DLD1 (cell line): ENCODE results near the gene HOXA9.

Source experiments
- in situ Hi-C: cut with HindIII; loops from 2 replicates; pipeline ENCODE4 v1.10.0; 2017; ENCODE audit warnings: low sequenced_read_pairs

The HOXA9 gene

DNA sequence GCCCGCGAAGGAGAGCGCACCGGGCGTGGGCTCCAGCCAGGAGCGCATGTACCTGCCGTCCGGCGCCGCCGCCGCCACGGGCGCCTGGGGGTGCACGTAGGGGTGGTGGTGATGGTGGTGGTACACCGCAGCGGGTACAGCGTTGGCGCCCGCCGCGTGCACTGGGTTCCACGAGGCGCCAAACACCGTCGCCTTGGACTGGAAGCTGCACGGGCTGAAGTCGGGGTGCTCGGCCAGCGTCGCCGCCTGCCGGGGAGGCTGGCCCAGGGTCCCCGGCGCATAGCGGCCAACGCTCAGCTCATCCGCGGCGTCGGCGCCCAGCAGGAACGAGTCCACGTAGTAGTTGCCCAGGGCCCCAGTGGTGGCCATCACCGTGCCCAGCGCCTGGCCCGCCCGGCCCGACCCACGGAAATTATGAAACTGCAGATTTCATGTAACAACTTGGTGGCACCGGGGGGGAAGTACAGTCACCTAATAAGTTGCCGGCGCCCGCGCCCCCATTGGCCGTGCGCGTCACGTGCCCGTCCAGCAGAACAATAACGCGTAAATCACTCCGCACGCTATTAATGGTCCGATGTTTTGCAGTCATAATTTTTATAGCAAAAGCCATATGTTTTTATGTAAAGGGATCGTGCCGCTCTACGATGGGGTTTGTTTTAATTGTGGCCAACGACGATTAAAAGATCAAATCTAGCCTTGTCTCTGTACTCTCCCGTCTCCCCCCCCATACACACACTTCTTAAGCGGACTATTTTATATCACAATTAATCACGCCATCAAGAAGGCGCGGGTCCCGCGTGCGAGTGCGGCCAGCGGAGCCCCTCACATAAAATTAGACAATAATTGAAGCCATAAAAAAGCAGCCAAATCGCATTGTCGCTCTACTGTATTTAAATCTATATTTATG lies at the start of gene HOXA9:
Gene HOXA9, minus strand, starts transcription at position 449 of the 907 bp plus-strand sequence. Its CDS starts 80 bp downstream, at position 369.
- in situ Hi-C loops = loop anchor here (10.0 kb wide), 1 partner anchor 311 kb away; no protein-coding TSS in a partner anchor

DNA sequence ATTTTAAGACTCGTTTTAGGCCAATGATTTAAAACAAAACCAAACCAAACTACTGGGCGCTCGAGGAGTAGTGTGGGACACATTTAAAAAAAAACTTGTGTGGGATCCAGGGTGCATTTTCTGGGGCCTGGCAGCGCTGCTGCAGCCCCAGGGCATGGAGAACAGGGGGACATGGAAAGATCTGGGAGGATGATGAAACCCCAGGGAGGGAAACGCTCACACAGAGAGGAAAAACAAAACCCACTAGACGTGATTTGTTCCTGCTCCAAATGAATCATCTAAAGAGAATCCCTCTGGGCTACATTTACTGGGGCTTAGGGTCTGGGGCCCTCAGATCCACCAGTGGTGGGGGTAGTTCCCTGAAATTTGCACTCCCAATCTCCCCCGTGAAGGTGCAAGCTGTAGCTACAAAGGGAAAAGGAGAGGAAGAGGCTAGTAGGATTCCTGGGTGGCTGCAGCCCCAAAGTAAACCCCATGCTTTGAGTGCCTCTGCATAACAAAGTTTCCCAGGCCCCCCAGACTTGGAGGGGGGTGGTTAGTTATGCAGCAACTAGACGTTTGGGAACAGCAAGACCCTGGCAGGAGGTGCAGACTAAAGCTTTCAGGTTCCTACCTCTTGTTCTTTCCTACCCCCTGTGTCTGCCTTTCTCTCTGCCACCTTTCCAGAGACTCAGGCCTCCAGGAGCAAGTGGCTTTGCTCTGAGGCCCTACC lies 49.1 kb upstream of the HOXA9 start:
- in situ Hi-C loops = loop anchor here (25.0 kb wide), 3 partner anchors 323 to 798 kb away; no protein-coding TSS in a partner anchor

DNA sequence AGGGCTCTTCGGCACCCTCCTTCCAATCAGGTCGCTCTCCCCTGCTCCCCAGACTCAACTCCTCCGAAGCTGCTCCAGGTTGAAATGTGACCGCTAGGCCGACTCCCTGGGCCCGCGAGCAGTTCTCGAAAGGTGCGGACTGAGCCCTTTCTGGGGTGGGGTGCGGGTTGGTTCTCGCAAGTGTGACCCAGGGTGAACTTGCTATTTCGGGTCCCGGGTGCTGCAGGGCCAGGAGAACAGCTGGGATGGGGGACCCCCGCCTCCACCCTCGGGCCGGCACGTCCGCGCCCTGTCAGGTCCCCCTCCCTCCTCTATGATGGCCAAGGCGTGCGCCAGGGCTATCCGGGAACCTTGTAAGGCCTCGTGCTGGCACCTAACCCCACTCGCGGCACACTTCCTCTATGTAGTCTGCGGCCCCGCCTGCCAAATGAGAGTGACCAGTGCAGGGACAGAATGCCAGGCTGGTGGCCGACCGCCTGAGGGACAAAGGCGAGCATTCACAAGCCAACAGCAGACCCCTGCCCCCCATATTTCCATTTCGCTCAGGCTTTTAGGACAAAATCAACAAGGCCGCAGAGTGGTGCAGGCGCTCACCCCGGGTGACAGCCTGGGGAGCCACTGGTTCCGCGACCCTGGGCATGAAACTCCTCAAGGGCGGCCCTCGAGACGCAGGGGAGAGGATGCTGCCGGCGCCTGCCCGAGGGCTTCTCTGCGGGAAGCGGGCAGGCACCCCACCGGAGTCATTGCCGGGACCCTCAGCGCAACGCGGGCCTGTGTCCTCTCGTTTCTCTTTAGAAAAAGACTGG lies 48.3 kb upstream of the HOXA9 start:
- in situ Hi-C loops = loop anchor here (25.0 kb wide), 3 partner anchors 324 to 799 kb away; no protein-coding TSS in a partner anchor

DNA sequence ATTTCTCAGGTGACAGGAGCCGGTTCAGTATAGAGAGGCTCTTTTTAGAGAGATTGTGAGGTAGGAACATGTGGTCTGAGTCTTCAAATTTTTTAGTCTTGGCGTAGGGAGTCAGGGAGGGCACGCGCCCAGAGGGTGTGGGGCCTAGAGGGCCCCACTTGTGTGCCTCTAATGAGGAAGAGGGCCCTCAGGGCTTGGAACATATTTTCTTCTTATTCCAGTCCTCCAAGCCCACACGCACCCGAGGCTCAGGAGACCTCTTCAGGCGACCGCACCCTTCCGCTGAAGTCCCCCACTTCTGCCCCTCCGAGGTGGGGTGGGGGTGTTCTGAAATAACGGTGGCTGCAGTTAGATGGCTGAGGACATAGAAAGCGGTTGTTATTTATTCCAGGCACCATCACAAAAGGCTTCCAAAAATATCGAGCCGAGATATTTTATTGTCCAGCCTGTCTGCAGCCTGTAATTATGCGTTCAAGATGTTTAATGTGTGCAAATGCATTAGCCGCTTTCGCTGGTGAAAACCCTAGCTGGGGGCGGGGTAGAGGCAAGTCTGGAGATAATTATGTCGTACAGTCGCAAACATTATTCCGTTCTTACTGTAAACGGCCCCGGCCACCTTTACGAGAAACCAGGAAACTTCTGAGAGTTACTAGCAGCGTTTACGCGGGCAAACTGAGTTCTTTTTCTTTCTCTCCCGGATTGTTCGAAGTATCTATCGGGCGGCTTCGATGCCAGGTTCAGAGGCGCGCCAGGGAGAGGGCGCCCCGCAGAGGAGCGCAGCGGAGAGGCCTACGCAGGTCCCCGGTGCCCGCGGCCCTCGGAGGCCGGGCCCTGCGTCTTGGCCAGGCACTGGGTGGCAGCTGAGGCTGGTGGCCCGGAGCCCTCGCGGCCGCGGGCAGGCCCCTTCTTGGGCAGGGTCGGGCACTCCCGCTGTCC lies 47.4 kb upstream of the HOXA9 start:
- in situ Hi-C loops = loop anchor here (25.0 kb wide), 3 partner anchors 325 to 800 kb away; no protein-coding TSS in a partner anchor

DNA sequence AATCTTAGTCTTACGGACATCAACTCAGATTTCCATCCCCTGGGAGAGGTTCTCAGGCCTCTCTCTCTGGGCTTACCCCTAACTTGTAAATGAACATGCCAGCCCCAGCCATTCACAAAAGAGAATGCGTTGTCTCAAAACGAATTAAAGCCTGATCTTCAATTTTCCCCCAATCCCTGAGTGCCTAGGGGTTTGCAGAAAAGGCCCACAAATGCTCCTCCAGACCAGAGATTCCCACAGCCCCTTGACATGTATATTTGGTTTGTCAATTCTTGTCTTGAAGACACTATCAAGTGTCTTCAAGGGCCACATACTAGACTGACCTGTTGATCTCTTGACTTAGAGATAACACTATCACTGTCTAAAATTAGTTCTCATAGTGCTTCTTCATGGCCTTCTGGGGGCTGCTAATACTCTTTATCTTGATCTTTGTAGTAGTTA lies 46.4 kb upstream of the HOXA9 start:
- in situ Hi-C loops = loop anchor here (25.0 kb wide), 3 partner anchors 326 to 801 kb away; no protein-coding TSS in a partner anchor

DNA sequence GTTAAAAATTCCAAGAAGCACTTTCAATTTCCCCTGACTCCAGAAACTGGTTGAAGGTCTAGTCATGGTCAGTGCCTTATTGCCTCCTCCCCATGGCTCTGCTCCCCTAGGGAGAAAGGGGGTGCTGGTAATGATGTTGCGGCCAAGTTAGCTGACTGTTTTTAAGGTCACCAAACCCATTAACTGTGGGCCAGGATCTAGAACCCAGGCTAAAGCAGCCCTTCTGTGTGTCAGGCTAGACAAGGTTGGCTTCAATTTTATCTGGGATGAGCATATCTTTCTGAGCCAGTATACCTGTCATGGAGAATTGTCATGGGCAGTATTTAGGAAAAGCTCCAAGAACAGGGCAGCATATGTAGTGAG lies 45.7 kb upstream of the HOXA9 start:
- in situ Hi-C loops = loop anchor here (25.0 kb wide), 3 partner anchors 326 to 801 kb away; no protein-coding TSS in a partner anchor

DNA sequence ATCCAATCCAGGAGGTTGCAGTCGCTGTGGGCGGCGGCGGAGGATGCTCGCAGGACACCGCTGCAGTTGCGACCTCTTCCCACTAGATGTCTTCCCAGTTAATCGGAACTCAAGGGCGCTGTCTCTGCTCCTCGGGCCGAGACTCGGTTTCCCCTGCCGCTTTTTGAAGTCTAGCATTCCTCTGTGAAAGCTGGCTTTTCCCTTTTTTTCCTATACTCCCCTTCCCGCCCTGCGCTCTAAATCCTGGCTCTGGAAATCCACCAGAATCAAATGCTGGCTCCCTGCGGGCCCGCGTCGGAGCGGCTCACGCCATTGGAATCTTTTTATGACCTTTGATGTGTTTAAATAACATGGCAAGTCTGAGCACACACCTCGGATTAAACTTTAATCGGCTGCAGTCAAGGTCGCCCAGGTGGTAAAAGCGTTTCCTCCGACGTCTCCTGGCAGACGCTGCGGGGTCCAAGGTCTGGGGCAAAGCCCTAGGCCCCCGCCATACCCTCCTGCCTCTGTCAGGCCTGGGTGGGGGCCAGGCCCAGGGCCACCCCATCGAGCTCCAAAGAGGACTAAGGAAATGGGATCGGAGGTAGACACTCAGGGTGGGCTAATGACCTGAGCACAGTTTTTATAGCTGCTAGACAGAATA lies 45.2 kb upstream of the HOXA9 start:
- in situ Hi-C loops = loop anchor here (25.0 kb wide), 3 partner anchors 327 to 802 kb away; no protein-coding TSS in a partner anchor

DNA sequence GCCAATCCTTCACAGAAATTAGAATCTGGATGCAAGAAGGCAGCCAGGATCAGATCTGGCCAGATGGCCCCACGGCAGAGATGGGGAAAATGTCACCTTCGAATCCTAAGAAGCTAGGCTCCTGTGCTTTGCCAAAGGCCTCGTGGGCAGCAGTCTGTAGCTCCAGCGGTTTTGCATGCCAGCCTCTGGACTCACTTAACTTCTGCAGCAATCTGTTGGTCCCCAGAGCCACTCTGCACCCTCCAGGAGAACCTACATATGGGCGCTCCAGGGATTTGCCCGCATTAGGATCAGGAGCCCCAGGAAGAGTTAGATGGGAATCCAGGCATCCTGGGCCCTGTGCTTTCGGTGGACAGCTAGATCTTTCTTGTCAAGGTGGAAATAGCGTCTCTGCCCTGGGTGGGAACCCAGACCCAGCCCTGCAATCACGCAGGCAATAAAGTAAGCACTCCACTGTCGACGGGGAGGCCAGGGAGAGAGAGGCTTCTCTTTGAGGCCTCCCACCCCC lies 44.6 kb upstream of the HOXA9 start:
- in situ Hi-C loops = loop anchor here (25.0 kb wide), 3 partner anchors 327 to 802 kb away; no protein-coding TSS in a partner anchor

DNA sequence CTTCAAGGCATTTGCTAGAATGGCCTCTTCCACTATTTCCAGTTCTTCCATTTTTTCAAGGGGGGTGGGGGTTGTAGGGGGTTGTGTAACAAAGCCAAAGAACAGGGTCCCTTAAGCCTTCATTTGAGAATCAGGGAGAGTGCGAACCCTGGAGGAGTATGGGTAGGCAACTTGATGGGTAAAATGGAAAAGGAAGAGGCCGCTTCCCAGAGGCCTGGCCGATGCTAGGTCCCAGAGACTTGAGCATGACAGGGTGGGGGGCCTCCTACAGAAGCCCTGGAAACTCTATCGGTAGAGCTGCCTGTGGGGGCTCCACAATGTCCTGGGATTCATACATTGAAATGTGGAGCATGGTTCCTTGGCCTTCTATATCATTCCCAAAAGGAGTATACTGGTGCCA lies 43.7 kb upstream of the HOXA9 start:
- in situ Hi-C loops = loop anchor here (25.0 kb wide), 3 partner anchors 328 to 803 kb away; no protein-coding TSS in a partner anchor

DNA sequence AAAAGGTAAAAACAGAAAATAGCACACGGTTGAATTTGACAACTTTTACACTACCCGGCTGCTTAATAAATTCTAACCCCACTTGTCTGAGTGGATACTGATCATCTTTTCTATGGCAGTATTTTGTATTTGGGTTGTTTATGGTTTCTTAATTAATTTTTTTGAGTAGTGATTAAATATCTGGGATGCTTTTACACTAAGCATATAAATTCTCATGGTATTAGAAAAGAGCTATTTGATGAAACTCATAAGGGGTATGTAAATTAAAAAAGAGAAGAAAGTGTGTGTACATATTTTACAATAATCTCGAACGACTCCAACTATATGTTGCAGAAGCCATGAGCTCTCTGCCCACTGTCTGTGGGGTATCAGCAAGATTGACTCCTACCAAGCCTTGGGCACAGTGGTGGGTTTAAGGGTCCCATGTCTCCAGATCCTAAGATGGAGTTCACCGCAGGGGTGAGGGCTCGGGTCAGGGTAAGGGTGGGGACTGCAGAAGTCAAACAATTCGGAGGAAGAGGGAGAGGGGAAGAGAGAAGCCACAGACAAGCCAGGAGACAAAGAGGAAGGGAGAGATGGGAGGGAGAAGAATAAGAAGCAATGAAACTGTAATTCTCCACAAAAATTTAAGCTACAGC lies 42.1 kb upstream of the HOXA9 start:
- in situ Hi-C loops = loop anchor here (25.0 kb wide), 3 partner anchors 330 to 805 kb away; no protein-coding TSS in a partner anchor

DNA sequence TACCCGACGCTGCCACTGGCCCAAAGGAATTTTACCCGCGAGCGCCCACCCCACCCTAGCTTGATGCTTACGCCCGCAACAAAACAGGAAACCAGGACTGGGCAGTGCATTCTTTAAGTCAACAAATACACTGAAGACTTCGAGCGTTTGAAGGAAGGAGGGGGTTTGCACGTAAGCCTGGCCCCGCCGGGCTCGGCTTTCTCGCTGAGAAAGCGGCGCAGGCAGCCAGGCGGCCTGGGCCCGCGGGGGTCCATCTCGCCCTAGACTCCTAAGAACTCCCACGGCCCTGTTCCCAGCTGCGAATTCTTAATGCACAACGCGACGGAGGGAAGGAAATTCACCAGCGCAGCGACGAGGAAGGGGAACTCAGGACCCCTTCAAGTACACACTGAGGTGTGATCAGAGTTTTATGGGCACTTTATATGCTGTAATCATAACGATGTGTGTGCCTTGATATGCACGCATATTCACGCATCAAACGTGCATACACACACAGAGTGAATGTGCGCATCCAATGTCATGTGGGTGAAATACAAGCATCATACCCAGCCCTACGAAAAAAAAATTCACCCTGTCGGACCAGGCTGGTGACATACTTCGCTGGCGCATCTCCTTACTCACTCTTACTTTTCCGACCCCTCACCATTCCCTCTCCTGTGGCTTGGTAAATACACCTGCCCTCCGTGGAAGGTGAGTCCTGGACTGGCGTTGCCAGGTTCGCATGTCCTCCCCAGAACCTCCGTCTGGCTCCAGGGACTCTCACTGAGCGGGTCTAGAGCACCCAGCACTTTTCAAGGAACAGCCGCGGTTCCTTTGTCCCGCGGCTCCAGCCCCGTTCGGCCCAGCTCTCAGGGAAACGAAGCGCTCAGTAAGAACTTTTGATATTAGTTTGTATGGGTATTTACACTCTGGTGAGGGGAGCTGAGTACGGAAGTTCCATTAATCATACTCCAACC lies 40.3 kb upstream of the HOXA9 start:
- in situ Hi-C loops = loop anchor here (25.0 kb wide), 3 partner anchors 332 to 807 kb away; no protein-coding TSS in a partner anchor

DNA sequence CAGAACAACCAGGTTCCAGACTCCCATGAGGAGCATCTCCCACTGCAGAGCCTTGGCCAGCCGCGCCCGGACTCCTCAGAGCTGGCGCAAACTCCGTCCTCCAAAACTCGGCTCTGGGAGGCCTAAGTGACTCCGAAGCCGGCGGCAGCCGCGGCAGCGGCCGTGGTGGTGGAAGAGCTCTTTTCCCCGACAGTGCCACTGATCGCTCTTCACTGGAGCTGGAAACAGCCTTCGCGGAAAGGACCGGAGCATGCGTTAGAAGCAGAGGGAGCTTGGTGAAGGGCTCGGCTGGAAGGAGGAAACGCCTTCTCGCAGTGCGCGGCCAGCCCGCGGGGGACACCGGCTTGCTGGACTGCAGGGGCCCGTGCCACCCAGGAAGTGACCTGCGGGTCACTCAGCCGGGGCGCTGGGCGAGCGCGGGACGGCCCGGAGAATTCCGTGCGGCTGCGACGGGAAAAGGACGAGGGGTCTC lies 39.5 kb upstream of the HOXA9 start:
- in situ Hi-C loops = loop anchor here (25.0 kb wide), 3 partner anchors 332 to 807 kb away; no protein-coding TSS in a partner anchor

DNA sequence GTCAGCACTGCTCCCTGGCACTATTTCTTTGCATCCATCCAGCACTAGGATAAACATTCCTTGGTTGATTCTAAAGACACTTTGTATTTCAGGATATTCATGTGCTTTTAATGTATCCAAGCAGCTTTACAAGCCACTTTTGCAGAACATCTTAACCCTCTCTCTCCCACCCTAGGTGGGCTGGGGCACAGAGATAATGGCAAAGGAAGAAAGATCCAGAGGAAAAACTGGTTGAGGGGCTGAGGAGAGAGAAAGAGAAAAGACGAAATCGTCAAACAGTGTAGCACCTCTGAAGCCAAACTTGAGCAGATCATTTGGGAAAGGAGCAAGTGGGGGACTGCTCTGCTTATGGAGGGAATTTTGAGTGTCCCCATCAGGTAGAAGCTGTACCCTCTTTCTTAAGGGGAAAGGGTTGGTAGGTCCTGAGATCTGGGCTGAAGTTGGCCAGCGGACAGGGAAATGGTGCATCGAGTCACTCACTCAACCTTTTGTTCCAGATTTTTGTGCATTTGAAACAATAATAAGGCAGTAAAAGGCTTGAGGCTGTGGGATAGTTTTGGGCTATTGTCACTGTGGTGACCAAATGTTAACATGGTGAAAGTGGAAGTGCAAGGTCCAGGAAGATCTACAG lies 38.7 kb upstream of the HOXA9 start:
- in situ Hi-C loops = loop anchor here (25.0 kb wide), 3 partner anchors 333 to 808 kb away; no protein-coding TSS in a partner anchor

DNA sequence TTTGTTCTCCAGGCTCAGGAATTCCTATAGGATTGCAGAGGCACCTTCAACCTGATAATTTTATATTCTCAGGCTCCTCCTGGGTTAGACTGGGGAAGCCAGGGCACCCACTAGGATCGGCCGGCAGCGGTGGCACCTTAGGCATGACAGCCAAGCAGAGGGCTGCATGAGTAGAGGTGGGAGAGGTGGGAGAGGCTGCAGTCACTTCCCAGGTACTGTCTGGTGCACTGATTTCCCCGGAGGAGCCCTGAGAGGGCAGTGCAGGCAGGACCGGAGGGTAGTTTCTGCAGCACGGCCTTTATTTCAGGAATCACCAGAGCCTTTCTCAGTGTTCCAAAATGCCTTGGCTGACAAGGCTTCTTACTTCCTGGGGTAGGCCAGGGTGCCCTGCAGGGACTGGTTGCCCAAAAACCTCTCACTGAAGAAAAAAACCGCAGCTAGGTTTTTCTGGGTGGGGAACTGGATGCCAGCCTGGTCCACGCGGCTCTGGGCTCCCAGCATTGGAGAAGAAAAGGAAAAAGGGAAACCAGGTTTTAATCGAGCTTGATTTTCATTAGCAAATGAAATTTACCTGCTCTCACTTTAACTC lies 38.1 kb upstream of the HOXA9 start:
- in situ Hi-C loops = loop anchor here (25.0 kb wide), 3 partner anchors 334 to 809 kb away; no protein-coding TSS in a partner anchor

DNA sequence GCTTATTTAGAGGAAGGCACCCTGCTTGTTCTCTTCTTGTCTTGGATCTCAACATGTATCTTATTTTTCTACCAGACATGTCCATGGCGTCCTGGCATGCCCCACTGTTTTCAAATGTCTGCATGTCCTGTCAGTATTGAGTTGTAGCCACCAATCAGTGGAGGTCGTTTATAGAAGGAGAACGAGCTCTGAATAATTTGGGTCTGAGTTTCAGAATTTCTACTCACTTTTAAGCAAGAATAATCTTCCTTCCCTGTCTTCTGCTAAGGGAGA lies 37.5 kb upstream of the HOXA9 start:
- in situ Hi-C loops = loop anchor here (25.0 kb wide), 3 partner anchors 335 to 810 kb away; no protein-coding TSS in a partner anchor
